BLaER1 (cell line): Measurements from ENCODE around the gene LMX1B.

Source experiments
- H3K27ac ChIP-seq: shearing (Covaris generic); formaldehyde crosslinking; 2 replicates; pipeline ENCODE4 v1.8.1; 2022
- H3K27me3 ChIP-seq: shearing (Covaris generic); formaldehyde crosslinking; 2 replicates; pipeline ENCODE4 v1.8.1; 2022
- H3K36me3 ChIP-seq: shearing (Covaris generic); formaldehyde crosslinking; 2 replicates; pipeline ENCODE4 v1.8.1; 2022
- H3K4me1 ChIP-seq: shearing (Covaris generic); formaldehyde crosslinking; 2 replicates; pipeline ENCODE4 v1.8.1; 2022
- H3K4me2 ChIP-seq: shearing (Covaris generic); formaldehyde crosslinking; 2 replicates; pipeline ENCODE4 v1.8.1; 2022
- H3K4me3 ChIP-seq: shearing (Covaris generic); formaldehyde crosslinking; 2 replicates; pipeline ENCODE4 v1.8.1; 2022
- H3K9ac ChIP-seq: shearing (Covaris generic); formaldehyde crosslinking; 2 replicates; pipeline ENCODE4 v1.8.1; 2022
- H3K9me3 ChIP-seq: shearing (Covaris generic); formaldehyde crosslinking; 2 replicates; pipeline ENCODE4 v1.8.1; 2022
- H4K20me1 ChIP-seq: shearing (Covaris generic); formaldehyde crosslinking; 2 replicates; pipeline ENCODE4 v1.8.1; 2022
- Cebpa-rat ChIP-seq: shearing (Covaris generic); IDR thresholded peaks from 2 replicates; pipeline ENCODE4 v1.8.1; 2022

The LMX1B gene

DNA sequence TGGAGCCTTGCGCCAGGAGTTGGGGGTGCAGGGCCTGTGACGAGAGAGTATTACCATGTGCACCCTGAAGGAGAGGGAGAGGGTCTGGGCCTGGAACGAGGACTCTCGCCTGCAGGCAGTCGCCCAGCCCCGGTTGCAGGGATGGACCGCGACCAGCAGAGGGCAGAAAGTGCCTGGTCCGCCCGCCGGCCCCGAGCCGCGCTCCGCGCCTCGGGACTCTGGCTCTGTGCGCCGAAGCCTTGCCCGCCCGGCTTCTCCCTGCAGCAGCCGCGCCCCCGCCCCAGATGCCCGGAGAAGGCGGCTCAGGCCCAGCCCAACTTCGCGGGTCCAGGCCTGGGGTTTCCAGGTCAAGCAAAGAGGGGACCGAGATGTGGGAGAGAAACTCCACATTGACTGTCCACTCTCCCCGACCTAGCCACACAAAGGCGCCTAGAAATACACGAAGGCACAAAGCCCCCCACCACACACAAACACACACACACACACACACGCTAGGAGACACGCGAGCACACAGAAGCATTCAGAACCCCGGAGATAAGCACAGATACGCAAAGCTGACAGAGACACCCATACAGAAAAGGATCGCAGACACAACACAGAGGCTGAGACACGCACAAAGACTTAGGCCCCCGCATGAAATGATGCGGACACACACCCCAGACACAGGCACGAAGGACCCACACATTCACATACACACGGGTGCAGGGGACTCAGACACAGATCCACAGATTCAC is 2.0 kb upstream of the LMX1B start:
- peaks cover 73% of the 10 kb centered on the region for H4K20me1 ChIP-seq
- H3K4me2 ChIP-seq: peak overlapping the region; percentile 43; the same call in 1 of the 2 replicates

DNA sequence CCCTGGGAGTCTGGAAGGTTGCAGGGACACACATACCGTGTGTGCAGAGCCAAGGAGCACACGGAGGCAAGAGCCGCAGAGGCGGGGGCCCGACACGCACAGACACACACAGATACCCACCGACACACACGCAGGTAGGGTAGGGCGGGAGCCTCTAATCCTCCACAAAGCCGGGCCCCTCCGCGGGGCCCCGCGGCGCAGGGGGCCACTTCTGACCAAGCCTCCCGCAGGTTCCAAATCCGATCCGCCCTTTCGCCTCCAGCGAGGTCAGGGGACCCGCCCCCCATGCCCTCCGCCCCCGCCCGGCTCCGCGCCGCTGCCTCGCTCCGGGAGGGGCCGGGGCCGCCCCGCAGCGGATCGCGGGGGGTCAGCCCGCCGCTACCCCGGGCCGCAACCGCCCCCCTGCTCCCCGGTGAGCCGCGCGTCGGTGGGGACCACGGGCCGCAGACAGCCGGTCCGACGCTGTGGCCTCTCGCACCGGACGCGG is 1.4 kb upstream of the LMX1B start:
- Histone ChIP-seq H3K4me1 (peaks cover 35% of the 10 kb centered on the region), H3K27me3 (peaks cover 98% of the 10 kb centered on the region), H3K9me3 (no peaks in the 10 kb centered on the region), H3K36me3 (no peaks in the 10 kb centered on the region), H3K27ac (no peak overlapping the region), H3K9ac (no peak overlapping the region), H3K4me2 (peak overlapping the region; percentile 43), H4K20me1 (peaks cover 79% of the 10 kb centered on the region), H3K4me3 (no peak overlapping the region)
- TF ChIP-seq Cebpa-rat: no peak

More for the DNA sequence above, 2.0 kb upstream of the LMX1B start:
- Histone ChIP-seq H3K9ac (no peak overlapping the region), H3K27ac (no peak overlapping the region), H3K9me3 (no peaks in the 10 kb centered on the region), H3K36me3 (no peaks in the 10 kb centered on the region), H3K4me3 (no peak overlapping the region), H3K4me1 (peaks cover 41% of the 10 kb centered on the region), H3K27me3 (peaks cover 91% of the 10 kb centered on the region)
- TF ChIP-seq Cebpa-rat: no peak

DNA sequence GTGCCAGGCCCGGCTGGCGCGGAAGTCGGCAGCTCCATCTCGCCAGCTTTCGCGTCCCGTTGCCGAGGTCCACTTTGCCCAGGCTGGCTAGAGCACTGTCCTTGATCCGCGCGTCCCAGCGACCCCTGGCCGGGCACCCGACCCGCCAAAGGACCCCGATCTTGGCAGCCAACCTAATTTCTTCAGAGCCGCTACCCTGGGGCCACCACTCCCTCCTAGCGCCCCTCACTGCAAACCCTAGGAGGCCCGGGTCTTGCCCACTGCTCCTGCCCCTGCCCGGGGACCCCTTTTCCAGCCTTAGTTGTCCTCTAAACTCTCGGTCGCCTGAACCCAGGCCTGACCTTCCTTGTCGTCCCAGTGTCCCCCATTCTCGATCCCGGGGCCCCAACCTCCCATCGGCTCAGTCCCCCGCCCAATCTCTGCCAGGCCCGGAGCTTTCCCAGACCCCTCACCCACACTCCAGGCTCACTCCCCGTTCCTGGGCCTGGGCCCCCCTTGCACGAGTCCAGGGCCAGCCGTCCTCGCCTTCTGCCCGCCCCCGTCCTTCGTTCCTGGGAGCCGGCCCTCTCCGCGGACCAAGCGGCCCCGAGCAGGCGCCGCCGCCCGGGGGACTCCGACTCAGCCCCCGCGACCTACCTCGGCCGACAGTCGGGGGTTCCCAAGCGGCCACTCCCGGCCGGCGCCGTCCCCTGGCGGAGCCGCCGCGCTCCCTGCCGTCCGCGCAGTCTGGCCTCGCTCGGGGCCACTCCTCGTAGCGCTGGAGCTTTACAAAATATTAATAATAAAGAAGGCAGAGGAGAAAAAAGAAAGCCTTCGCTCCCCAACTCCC is 701 bp upstream of the LMX1B start:
- H3K4me3 ChIP-seq: peak overlapping the region; percentile 56
- no peak for TF ChIP-seq Cebpa-rat
- no peak overlapping the region for H3K27ac ChIP-seq
- H3K36me3 ChIP-seq: no peaks in the 10 kb centered on the region
- H3K9ac ChIP-seq: no peak overlapping the region
- H3K27me3 ChIP-seq: peaks cover 100% of the 10 kb centered on the region
- H3K9me3 ChIP-seq: no peaks in the 10 kb centered on the region
- peak overlapping the region; percentile 63 for H3K4me2 ChIP-seq
- H3K4me1 ChIP-seq: peaks cover 34% of the 10 kb centered on the region
- H4K20me1 ChIP-seq: peaks cover 84% of the 10 kb centered on the region

DNA sequence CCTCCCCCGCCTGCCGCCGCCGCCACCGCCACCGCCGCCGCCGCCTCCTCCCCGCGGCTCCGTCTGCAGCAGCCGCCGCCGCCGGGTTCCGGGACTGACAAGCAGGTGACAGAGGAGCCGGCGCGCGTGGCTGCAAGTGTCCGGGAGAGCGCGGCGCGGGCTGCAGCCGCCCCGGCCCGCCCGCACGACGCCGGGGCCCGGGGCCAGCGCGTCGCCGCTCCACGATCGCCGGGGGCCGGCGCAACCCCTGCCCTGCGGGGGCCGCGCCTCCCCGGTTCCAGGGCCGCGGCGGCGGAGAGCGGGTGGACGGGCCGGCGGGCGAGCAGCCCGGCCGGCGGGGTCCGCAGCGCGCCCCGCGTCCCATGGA is 343 bp downstream of the LMX1B start:
- H3K9ac ChIP-seq: no peak overlapping the region
- no peaks in the 10 kb centered on the region for H3K36me3 ChIP-seq
- H3K27me3 ChIP-seq: peaks cover 100% of the 10 kb centered on the region
- peak overlapping the region; percentile 74 for H3K4me2 ChIP-seq
- H3K4me1 ChIP-seq: peaks cover 34% of the 10 kb centered on the region
- peaks cover 94% of the 10 kb centered on the region for H4K20me1 ChIP-seq
- no peak overlapping the region; the same call in 1 of the 2 replicates for H3K4me3 ChIP-seq
- TF ChIP-seq Cebpa-rat: no peak
- H3K9me3 ChIP-seq: no peaks in the 10 kb centered on the region
- H3K27ac ChIP-seq: no peak overlapping the region

DNA sequence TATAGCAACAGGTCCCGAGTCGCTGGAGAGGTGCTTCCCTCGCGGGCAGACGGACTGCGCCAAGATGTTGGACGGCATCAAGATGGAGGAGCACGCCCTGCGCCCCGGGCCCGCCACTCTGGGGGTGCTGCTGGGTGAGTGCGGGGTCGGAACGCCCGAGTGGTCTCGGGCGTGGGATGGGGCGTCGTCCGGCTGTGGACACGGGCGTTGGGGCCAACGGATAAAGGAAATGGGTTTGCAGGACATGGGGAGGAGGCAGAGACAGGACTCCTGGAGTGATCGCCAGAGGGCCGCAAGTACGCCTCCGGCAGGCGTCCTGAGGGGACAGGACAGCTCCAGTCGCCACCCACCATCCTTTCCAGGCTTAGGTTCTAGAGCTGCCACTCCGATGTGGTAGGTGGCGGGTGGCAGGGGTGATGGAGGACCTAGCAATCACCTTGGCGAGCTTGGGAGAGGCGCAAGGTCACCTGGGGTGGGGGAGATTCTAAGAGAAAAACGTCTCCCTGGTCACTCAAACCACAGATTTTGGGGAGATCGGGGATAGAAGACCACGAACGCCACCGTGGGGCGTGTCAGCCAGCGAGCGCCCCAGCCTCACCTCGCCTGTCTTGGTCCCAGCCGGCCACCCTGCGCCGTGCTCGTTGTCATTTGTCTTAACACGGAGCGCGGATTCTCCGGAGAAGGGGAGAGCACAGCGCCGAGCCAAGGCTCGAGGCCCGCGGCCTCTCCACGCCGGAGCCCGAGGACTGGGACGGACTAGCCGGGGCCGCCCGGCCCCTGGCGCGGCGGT is 922 bp downstream of the LMX1B start:
- TF ChIP-seq Cebpa-rat: no peak
- no peaks in the 10 kb centered on the region for H3K9me3 ChIP-seq
- peaks cover 94% of the 10 kb centered on the region for H4K20me1 ChIP-seq
- peaks cover 100% of the 10 kb centered on the region for H3K27me3 ChIP-seq
- H3K4me3 ChIP-seq: peak overlapping the region; percentile 50
- H3K4me1 ChIP-seq: peaks cover 34% of the 10 kb centered on the region
- no peak overlapping the region for H3K27ac ChIP-seq
- peak overlapping the region; percentile 74 for H3K4me2 ChIP-seq
- no peak overlapping the region for H3K9ac ChIP-seq
- no peaks in the 10 kb centered on the region for H3K36me3 ChIP-seq

DNA sequence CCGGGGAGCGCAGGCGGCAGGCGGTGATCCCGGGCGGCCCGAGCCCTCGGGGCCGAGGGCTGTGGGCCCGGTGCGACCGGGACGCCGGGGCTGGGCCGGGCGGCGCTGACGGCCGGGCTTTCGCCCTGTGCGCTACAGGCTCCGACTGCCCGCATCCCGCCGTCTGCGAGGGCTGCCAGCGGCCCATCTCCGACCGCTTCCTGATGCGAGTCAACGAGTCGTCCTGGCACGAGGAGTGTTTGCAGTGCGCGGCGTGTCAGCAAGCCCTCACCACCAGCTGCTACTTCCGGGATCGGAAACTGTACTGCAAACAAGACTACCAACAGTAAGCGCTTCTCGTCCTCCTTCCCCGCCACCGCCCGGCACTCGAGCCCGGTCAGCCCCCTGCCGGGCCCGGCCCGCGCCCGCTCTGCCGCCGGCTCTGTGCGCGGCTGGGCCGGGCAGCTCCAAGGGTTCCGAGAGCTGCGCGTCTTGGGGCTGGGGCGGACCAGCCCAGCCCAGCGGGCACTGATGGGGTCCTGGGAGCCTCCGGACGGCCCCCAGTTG is 1.6 kb downstream of the LMX1B start:
- H3K9ac ChIP-seq: no peak overlapping the region
- H3K4me2 ChIP-seq: peak overlapping the region; percentile 74
- H3K4me1 ChIP-seq: peaks cover 34% of the 10 kb centered on the region
- H3K36me3 ChIP-seq: no peaks in the 10 kb centered on the region
- H3K9me3 ChIP-seq: no peaks in the 10 kb centered on the region
- no peak for TF ChIP-seq Cebpa-rat
- peaks cover 100% of the 10 kb centered on the region for H3K27me3 ChIP-seq
- peaks cover 95% of the 10 kb centered on the region for H4K20me1 ChIP-seq
- peak overlapping the region; percentile 50 for H3K4me3 ChIP-seq
- H3K27ac ChIP-seq: no peak overlapping the region

DNA sequence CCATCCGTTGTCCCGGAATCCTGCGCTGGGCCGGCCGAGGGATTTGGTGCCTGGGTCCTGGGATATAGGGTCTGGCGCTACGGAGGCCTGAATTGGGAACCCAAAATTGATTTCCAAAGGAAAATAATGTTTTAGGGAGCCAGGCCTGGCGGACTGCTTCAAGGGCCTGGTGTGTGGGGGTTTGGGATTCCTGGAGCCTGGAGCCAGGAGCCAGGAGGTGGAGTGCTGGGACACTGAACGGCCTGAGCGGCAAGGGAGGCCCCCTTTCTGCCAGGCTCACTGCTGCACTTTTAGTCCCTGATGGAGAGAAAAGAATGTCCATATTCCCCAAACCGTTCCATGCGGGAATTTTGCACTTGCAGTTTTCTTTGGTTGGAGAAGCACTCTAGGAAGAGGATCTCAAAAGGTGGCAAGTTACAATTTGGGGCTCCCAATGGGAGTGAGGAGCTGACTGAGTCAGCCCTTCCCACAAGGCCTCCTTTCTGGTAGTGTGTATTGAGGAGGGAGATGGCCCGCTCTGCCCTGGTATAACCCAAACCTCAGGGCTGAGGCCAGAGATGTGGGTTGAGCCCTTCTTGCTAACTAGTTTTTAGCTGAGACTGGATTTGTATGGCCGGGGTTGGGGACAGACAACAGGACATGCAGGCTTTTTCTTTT is 2.2 kb downstream of the LMX1B start:
- Histone ChIP-seq H3K36me3 (no peaks in the 10 kb centered on the region), H3K4me3 (peak overlapping the region; percentile 50; the same call in 1 of the 2 replicates), H3K27ac (no peak overlapping the region), H3K4me1 (peaks cover 34% of the 10 kb centered on the region), H3K4me2 (peak overlapping the region; percentile 74), H3K9ac (no peak overlapping the region), H3K27me3 (peaks cover 100% of the 10 kb centered on the region), H4K20me1 (peaks cover 95% of the 10 kb centered on the region), H3K9me3 (no peaks in the 10 kb centered on the region)
- no peak for TF ChIP-seq Cebpa-rat

DNA sequence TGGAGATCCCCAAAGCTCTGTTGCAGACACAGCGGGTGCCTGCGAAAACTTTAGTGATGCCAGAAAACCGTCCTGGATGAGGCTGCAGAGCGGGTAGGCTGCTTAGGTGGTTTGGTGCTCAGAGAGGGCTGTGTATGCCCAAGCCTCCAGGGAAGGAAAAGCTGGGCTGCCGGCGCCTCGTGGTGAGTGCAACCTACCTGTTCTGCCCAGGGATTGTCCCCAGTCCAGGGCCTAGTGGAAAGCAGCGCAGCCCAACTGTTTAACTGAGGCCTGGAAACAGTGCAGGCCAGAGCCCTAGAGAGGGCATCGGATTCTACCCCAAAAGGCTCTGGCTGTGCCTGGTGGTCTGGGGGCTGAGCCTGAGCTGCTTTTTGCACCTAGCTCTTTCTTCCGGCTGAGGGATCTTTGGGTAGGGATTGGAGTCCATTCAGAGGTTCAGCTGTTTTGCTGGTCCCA is 2.8 kb downstream of the LMX1B start:
- Histone ChIP-seq H3K4me2 (no peak overlapping the region), H3K36me3 (no peaks in the 10 kb centered on the region), H3K9ac (no peak overlapping the region), H3K9me3 (no peaks in the 10 kb centered on the region), H3K4me3 (no peak overlapping the region), H3K4me1 (peaks cover 34% of the 10 kb centered on the region), H4K20me1 (peaks cover 95% of the 10 kb centered on the region), H3K27ac (no peak overlapping the region), H3K27me3 (peaks cover 100% of the 10 kb centered on the region)
- TF ChIP-seq Cebpa-rat: no peak
